CD4-positive, alpha-beta T cell treated with Interleukin-4 for 1 hour (primary cell): ENCODE measurements around the gene ARID3B.
A peak's percentile ranks its signal among the peaks of the same experiment; 100 is the strongest.
"Not testable (repeated sequence)": the region's sequence is repeated elsewhere in the genome, so short reads cannot be mapped to it uniquely, and the experiment has no call there.

Experiments
- DNase-seq, 2 donors: peaks; one replicate each; pipeline ENCODE4 v3.0.0-alpha.2; 2020 to 2022

ARID3B gene

GRCh38 chr15:74621936-74622335 is 80.9 kb downstream of the ARID3B start:
- DNase-seq: no peak

- DNase-seq: no peak
Observed at GRCh38 chr15:74622758-74623157, 81.7 kb downstream of the ARID3B start.

- DNase-seq: no peak
Observed at GRCh38 chr15:74624020-74624602, 83.1 kb downstream of the ARID3B start.

GRCh38 chr15:74625693-74626092 is 84.7 kb downstream of the ARID3B start:
- DNase-seq: no peak

GRCh38 chr15:74626336-74626735 is 85.3 kb downstream of the ARID3B start:
- DNase-seq: no peak

- DNase-seq: no peak
Observed at GRCh38 chr15:74626752-74627692, 86.0 kb downstream of the ARID3B start.

- no peak for DNase-seq
Observed at GRCh38 chr15:74627766-74628165, 86.7 kb downstream of the ARID3B start.

- no peak for DNase-seq
Observed at GRCh38 chr15:74628199-74628598, 87.2 kb downstream of the ARID3B start.

- no peak for DNase-seq
Observed at GRCh38 chr15:74628949-74629348, 87.9 kb downstream of the ARID3B start.

- DNase-seq: not testable (repeated sequence)
Observed at GRCh38 chr15:74629696-74630095, 88.7 kb downstream of the ARID3B start.

GRCh38 chr15:74630284-74631086 is 89.5 kb downstream of the ARID3B start:
- DNase-seq: peak in 1 of 2 donors; percentile 48

- DNase-seq: no peak
Observed at GRCh38 chr15:74631087-74631385, 90.0 kb downstream of the ARID3B start.

GRCh38 chr15:74631408-74631807 is 90.4 kb downstream of the ARID3B start:
- no peak for DNase-seq

GRCh38 chr15:74631935-74632560 is 91.0 kb downstream of the ARID3B start:
- peak; percentile 54 to 60 for DNase-seq

- DNase-seq: no peak
Observed at GRCh38 chr15:74632601-74633000, 91.6 kb downstream of the ARID3B start.

- no peak for DNase-seq
Observed at GRCh38 chr15:74633781-74634180, 92.8 kb downstream of the ARID3B start.

GRCh38 chr15:74635228-74635627 is 94.2 kb downstream of the ARID3B start:
- DNase-seq: peak; percentile 77 to 79

GRCh38 chr15:74636984-74637383 is 96.0 kb downstream of the ARID3B start:
- DNase-seq: no peak

- no peak for DNase-seq
Observed at GRCh38 chr15:74641151-74641550, 100.1 kb downstream of the ARID3B start.

GRCh38 chr15:74642348-74642733 is 101.3 kb downstream of the ARID3B start:
- no peak for DNase-seq

- no peak for DNase-seq
Observed at GRCh38 chr15:74642734-74643664, 102.0 kb downstream of the ARID3B start.

- DNase-seq: no peak
Observed at GRCh38 chr15:74643665-74644204, 102.7 kb downstream of the ARID3B start.
